HEK293 (cell line): ENCODE data around the gene ZNF747.

Experiments
- CTCF ChIP-seq: fragments of 450-650 bp; formaldehyde crosslinking; IDR thresholded peaks from 2 replicates; pipeline ENCODE4 v1.5.1; 2016; ENCODE audit warnings: missing biosample characterization, missing genetic modification characterization
- IKZF3 ChIP-seq: fragments of 450-650 bp; IDR thresholded peaks from 2 replicates; pipeline ENCODE4 v1.5.0; 2018; ENCODE audit warnings: missing biosample characterization, mild to moderate bottlenecking, missing genetic modification characterization, moderate library complexity
- KLF17 ChIP-seq: fragments of 450-650 bp; formaldehyde crosslinking; IDR thresholded peaks from 2 replicates; pipeline ENCODE4 v1.5.1; 2016; ENCODE audit warnings: missing biosample characterization, missing genetic modification characterization
- REST ChIP-seq: fragments of 450-650 bp; formaldehyde crosslinking; IDR thresholded peaks from 2 replicates; pipeline ENCODE4 v1.5.1; 2016; ENCODE audit warnings: missing biosample characterization, missing genetic modification characterization
- SETDB1 ChIP-seq: IDR thresholded peaks from one replicate; pipeline ENCODE4 v1.6.1; 2017; ENCODE audit warnings: mild to moderate bottlenecking, low read length, moderate library complexity, mixed read lengths; ENCODE audit not compliant: insufficient read length
- ZNF121 ChIP-seq: fragments of 450-650 bp; formaldehyde crosslinking; IDR thresholded peaks from 2 replicates; pipeline ENCODE4 v1.5.1; 2016; ENCODE audit warnings: missing biosample characterization, missing genetic modification characterization
- ZNF292 ChIP-seq: fragments of 450-650 bp; formaldehyde crosslinking; IDR thresholded peaks from 2 replicates; pipeline ENCODE4 v1.5.1; 2016; ENCODE audit warnings: low read depth, missing biosample characterization, missing genetic modification characterization, borderline replicate concordance
- ZNF501 ChIP-seq: fragments of 450-650 bp; formaldehyde crosslinking; IDR thresholded peaks from 2 replicates; pipeline ENCODE4 v1.5.1; 2016; ENCODE audit warnings: missing biosample characterization, missing genetic modification characterization
- ZSCAN4 ChIP-seq: fragments of 450-650 bp; formaldehyde crosslinking; IDR thresholded peaks from 2 replicates; pipeline ENCODE4 v1.5.1; 2017; ENCODE audit warnings: missing biosample characterization, missing genetic modification characterization
- TF ChIP-seq, protein P1 (sequence below): fragments of 450-650 bp; formaldehyde crosslinking; IDR thresholded peaks from 2 replicates; pipeline ENCODE4 v1.5.1; 2016; ENCODE audit warnings: missing biosample characterization, missing genetic modification characterization
- TF ChIP-seq, protein P2 (sequence below): fragments of 450-650 bp; formaldehyde crosslinking; IDR thresholded peaks from 2 replicates; pipeline ENCODE4 v1.5.1; 2016; ENCODE audit warnings: missing biosample characterization, missing genetic modification characterization

DNA sequence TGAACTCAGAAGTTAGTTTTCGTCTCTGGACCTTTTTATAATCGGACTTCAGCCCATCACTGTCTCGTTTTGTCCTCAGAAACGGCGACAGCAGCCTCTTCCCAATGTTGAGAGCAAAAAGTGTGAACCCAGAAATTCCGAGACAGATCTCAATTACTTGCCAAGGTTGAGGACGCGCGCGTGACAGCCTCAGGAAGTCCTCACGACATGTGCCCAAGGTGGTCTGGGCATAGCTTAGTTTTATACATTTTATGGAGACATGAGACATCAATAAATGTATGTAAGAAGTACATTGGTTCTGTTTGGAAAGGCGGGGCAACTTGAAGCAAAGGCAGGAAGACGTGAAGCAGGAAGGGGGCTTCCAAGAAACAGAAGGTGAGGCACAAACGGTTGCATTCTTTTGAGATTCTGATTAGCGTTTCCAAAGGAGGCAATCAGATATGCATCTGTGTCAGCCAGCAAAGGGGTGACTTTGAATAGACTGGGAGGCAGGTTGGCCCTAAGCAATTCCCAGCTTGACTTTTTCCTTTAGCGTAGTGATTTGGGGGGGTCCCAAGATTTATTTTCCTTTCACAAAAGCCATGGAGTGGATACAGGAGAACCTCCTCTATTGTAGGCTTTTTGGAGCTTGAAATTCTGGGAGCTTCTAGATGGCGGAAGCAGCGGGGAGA is 583 bp upstream of the ZNF747 start:
- TF ChIP-seq CTCF (tag by site-specific recombination) (no peak), KLF17 (tag by site-specific recombination) (no peak), ZNF121 (tag by site-specific recombination) (no peak), REST (tag by site-specific recombination) (no peak), SETDB1 (no peak), IKZF3 (tag by site-specific recombination) (no peak), ZSCAN4 (no peak), ZNF292 (tag by site-specific recombination) (no peak), ZNF501 (no peak)
- TF ChIP-seq, protein P1, sequence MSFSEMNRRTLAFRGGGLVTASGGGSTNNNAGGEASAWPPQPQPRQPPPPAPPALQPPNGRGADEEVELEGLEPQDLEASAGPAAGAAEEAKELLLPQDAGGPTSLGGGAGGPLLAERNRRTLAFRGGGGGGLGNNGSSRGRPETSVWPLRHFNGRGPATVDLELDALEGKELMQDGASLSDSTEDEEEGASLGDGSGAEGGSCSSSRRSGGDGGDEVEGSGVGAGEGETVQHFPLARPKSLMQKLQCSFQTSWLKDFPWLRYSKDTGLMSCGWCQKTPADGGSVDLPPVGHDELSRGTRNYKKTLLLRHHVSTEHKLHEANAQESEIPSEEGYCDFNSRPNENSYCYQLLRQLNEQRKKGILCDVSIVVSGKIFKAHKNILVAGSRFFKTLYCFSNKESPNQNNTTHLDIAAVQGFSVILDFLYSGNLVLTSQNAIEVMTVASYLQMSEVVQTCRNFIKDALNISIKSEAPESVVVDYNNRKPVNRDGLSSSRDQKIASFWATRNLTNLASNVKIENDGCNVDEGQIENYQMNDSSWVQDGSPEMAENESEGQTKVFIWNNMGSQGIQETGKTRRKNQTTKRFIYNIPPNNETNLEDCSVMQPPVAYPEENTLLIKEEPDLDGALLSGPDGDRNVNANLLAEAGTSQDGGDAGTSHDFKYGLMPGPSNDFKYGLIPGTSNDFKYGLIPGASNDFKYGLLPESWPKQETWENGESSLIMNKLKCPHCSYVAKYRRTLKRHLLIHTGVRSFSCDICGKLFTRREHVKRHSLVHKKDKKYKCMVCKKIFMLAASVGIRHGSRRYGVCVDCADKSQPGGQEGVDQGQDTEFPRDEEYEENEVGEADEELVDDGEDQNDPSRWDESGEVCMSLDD (tag by site-specific recombination): no peak
- TF ChIP-seq, protein P2, sequence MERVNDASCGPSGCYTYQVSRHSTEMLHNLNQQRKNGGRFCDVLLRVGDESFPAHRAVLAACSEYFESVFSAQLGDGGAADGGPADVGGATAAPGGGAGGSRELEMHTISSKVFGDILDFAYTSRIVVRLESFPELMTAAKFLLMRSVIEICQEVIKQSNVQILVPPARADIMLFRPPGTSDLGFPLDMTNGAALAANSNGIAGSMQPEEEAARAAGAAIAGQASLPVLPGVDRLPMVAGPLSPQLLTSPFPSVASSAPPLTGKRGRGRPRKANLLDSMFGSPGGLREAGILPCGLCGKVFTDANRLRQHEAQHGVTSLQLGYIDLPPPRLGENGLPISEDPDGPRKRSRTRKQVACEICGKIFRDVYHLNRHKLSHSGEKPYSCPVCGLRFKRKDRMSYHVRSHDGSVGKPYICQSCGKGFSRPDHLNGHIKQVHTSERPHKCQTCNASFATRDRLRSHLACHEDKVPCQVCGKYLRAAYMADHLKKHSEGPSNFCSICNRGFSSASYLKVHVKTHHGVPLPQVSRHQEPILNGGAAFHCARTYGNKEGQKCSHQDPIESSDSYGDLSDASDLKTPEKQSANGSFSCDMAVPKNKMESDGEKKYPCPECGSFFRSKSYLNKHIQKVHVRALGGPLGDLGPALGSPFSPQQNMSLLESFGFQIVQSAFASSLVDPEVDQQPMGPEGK: no peak; the same call in 1 of the 2 replicates
